Inflammatory macrophage treated with lipopolysaccharide for 1 hour (primary cell): ENCODE measurements around the gene JMJD7.
"Not testable (repeated sequence)": the region's sequence is repeated elsewhere in the genome, so short reads cannot be mapped to it uniquely, and the experiment has no call there.

Experiments used
- DNase-seq, 2 donors: peaks; one replicate each; pipeline ENCODE4 v3.0.0-alpha.2; 2020 to 2022

The JMJD7 gene

GRCh38 chr15:41823502-41823901, 4.4 kb upstream of the JMJD7 start:
- DNase-seq, result no peak

GRCh38 chr15:41824062-41824745, 3.7 kb upstream of the JMJD7 start:
- DNase-seq, result no peak

GRCh38 chr15:41825145-41825544, 2.7 kb upstream of the JMJD7 start:
- DNase-seq, result no peak

DNA sequence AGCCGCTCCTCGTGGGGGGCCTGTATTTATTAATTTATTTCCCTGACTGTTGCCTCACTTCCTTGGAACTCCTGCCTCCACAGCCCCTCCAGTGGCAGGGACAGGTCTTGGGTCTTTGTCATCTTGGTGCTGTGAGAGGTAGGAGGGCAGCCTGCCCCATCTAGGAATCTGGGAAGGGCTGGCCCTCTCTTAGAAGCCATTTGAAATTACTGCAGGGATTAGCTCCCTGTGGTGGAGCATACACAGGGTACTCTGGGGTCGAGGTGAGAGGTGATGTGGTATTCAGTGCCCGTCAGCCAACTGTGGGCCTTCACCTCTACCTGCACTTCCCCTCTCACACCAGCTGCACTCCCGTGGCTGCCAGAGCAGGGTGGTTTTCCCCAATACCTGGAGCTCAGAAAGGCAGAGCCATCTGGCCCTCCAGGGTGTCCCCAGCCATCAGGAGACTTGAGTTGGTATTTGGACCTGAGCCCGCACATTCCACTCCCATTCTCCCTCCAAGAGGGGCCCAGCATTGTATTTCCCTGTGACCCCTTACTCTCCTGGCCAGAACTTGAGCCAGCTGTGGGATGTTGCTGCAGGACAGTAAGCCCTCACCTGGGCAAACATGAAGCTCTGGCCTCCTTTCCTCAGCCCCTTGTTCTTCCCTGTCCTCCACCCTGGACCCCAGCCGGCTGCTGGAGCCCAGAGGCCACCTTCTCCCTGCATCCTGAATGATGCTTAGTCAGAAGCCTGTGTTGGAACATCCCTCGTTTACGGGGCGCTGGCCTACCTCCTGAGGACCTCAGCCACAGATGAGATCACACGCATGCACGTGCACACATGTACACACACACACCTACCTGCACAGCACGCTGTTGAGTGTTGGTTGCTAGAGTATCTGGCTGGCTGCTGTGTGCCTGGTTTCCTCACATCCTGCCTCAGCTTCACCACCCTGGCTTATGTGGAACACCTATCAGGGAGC, 2.0 kb upstream of the JMJD7 start:
- no peak for DNase-seq

GRCh38 chr15:41827290-41827879, 507 bp upstream of the JMJD7 start:
- DNase-seq, result no peak

DNA sequence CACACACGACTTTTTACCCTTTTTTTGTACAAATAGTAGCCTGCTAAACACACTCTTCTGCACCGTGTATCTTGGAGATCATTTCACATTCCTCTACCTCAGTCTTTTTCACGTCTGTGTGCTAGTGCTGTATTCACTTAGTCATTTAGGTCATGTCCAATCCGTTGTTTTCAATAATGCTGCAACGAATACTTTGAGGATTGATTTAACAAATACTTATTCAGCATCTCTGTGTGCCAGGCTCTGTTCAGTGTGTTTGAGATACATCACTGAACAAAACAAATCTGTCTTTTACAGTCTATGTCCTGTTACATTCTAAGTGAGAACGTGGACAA, 882 bp downstream of the JMJD7 start:
- no peak for DNase-seq

GRCh38 chr15:41829959-41830646, 2.2 kb downstream of the JMJD7 start:
- DNase-seq, result no peak

- DNase-seq, result not testable (repeated sequence)
These were observed 3.4 kb downstream of the JMJD7 start for GRCh38 chr15:41831291-41831690.

GRCh38 chr15:41832208-41832607, 4.3 kb downstream of the JMJD7 start:
- DNase-seq, result no peak

- DNase-seq, result no peak
These were observed 5.0 kb downstream of the JMJD7 start for GRCh38 chr15:41832875-41833274.

GRCh38 chr15:41834096-41834495, 6.2 kb downstream of the JMJD7 start:
- peak; percentile 58 to 79 for DNase-seq

DNA sequence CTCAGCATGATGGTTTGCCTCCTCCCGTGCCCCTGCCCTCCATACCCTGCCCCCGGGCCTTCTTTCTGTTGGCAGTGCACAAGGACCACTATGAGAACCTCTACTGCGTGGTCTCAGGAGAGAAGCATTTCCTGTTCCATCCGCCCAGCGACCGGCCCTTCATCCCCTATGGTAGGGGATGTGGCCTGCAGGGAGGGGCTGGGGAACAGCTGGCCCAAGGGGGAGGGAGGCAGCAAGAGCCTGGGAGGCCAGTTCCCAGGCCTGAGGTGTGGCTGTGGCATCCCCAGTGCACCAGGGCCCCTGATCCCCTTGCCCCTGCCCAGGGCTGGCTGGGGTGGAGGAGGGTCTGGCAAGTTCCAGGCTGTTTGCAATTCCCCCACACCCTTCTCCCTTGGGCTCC, 8.2 kb downstream of the JMJD7 start:
- no peak for DNase-seq

GRCh38 chr15:41836713-41837454, 9.0 kb downstream of the JMJD7 start:
- no peak for DNase-seq

DNA sequence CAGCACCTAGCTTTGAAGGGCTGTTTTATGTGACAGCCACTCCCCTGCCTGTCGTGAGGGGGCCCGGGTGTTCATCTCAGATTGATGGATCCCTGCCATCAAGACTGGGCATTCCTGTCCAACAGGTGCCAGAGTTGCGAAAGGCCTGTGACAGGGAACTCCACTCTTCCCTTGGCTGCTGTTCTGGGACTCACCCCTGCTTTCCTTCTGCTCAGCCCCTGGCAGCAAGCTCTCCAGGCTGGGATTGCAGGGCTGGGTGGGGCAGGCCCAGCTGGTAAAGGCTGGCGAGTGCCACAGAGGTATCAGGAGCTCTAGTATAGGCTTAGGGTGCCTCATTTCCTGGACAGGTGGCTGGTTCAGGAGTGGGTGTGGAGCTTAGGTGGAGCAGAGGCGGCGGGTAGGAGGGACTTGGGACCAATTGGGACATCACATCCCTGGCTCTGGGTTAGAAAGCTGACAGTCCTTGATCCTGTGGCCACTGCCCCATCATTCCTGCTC, 10.6 kb downstream of the JMJD7 start, which contains the start of gene PLA2G4B:
TSS of gene PLA2G4B (plus strand) at position 448 of the 498 bp plus-strand sequence. CDS start 67 bp downstream, outside the sequence.
- DNase-seq, result no peak

DNA sequence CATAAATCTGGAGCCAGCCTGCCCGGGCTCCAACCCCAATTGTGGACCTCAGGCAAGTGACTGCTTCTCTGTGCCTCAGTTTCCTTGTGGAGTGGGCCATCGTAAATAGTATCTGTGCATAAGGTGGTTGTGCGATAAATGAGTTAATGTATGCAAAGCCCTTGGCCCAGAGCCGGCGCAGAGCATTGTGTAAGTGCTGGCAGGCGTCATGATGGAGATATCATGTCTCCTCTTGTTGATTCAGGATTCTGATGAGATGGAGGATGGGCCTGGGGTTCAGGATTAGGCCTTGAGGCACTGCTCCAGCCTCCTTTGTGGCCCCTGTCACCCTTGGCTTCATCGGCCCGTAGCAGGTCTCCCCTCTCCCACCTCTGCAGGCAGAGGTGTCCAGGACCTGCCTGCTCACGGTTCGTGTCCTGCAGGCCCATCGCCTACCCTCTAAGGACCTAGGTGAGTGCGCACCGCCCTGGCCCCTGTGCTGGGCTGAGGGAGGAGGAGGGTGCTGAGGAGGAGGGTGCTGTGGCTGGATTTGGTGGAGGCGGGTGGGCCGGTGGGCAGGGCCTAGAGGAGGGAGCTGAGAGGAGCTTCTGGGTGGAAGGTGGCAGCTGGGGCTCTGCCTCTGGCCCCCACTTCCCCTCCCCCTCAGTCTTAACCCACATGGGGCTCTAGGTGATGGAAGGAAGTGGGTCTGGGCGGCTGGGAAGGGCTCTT, 12.0 kb downstream of the JMJD7 start:
- no peak for DNase-seq

- DNase-seq, result no peak
These were observed 12.8 kb downstream of the JMJD7 start for GRCh38 chr15:41840673-41841072.

DNA sequence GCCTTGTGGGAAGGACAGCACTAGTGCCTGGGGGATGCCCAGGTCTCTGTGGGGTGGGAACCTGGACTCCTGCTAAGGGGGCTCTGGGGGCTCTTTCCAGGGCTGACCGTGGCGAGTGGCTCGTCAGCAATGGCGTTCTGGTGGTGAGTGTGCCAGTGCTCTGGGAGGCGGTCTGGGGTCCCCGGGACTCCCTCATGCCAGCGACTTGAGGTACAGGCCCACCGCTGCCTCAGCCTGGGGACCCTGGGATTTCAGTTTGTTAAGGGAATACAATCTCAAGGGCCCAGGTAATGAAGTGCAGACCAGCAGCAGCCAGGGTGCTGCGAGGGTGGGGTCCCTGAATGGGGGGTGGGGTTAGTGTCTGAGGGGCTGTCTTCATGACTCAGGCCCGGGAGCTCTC, 13.2 kb downstream of the JMJD7 start:
- no peak for DNase-seq

- no peak for DNase-seq
These were observed 14.3 kb downstream of the JMJD7 start for GRCh38 chr15:41842229-41842628.

GRCh38 chr15:41843571-41843970, 15.7 kb downstream of the JMJD7 start:
- no peak for DNase-seq

DNA sequence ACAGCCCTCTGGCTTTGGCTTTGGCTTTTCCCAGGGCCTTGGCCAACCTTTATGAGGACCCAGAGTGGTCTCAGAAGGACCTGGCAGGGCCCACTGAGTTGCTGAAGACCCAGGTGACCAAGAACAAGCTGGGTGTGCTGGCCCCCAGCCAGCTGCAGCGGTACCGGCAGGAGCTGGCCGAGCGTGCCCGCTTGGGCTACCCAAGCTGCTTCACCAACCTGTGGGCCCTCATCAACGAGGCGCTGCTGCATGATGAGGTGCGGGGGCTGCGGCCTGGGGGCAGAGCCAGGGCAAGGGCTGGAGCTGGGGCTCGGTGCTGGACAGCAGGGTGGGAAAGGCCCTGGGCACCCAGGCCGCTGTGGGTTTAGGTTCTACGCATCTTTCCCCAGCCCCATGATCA, 16.9 kb downstream of the JMJD7 start:
- DNase-seq, result no peak

DNA sequence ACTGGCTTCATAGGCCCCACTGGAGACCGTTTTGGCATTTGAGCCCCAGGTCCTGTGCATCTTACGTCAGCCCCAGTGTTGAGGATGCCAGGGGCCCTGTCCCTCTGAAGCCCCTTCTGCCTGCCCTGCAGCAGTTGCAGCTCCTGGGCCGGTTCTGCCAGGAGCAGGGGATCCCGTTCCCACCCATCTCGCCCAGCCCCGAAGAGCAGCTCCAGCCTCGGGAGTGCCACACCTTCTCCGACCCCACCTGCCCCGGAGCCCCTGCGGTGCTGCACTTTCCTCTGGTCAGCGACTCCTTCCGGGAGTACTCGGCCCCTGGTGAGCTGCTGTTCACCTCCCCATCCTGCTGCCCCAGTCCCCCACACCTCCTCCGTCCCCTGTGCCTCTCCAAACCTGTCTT, 19.3 kb downstream of the JMJD7 start:
- DNase-seq, result no peak

- DNase-seq, result no peak
These were observed 20.1 kb downstream of the JMJD7 start for GRCh38 chr15:41847981-41848380.
